ENCODE measurements around the gene GNB1L. TPM values are rescaled to one million over a fixed set of nuclear protein-coding genes. Genes with fewer than 3 reads are reported as not detected.

The GNB1L gene
- total and polyA plus RNA-seq, 2 donors (not counting 1 experiment from before 2014, with no cell fraction given): 6.6 to 12.1 TPM

DNA sequence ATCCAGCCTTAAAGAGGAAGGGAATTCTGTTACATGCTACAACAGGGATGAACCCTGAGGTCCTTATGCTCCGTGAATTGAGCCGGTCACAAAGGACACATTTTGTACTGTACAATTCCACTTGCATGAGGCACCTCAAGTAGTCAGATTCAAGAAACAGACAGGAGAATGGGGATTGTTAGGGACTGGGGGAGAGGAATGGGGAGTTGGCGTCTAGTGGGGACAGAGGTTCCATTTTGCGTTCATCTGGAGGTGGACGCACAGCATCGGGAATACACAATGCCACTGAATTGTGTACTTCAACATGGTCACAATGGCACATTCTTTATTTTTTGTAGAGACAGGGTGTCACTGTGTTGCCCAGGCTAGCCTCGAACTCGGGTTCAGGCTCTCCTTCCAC is 80.0 kb downstream of the GNB1L start:
- CTCF ChIA-PET: no interaction called here
- H3K27me3 Mint-ChIP-seq: peaks cover 65% of the 10 kb centered on the region

More for the DNA sequence above, 80.0 kb downstream of the GNB1L start:
- Histone ChIP-seq H4K20me1 (ENCODE audit: control insufficient read depth, insufficient read depth, low read length, poor library complexity, severe bottlenecking) (no peaks in the 10 kb centered on the region), H3K4me2 (replicated peaks; ENCODE audit: low read depth, low read length, poor library complexity, severe bottlenecking) (no peak overlapping the region), H3K27ac (ENCODE audit: low read length in 2 of 2) (no peak overlapping the region), H3K79me2 (ENCODE audit: control insufficient read depth, insufficient read depth, low read length) (no peaks in the 10 kb centered on the region), H2AFZ (ENCODE audit: insufficient read depth, low read depth, low read length, poor library complexity, severe bottlenecking) (no peak overlapping the region), H3K4me1 (ENCODE audit: control insufficient read depth in 2 of 2, insufficient read depth in 2 of 2, low read length in 2 of 2) (peaks cover 30 to 31% of the 10 kb centered on the region in 2 donors), H3K9me3 (ENCODE audit: control extremely low read depth in 1 of 3, control insufficient read depth in 2 of 3, insufficient read depth in 1 of 3, low read length in 2 of 3) (peaks cover 0 to 40% (median 0%) of the 10 kb centered on the region in 3 donors), H3K4me3 (ENCODE audit: control extremely low read depth in 1 of 5, extremely low read depth in 1 of 5, insufficient read depth in 1 of 5, low read depth in 2 of 5, low read length in 4 of 5) (no peak overlapping the region), H3K9ac (ENCODE audit: low read length) (no peak overlapping the region), H3K27me3 (replicated peaks in 1 of 4; ENCODE audit: control extremely low read depth in 1 of 4, control insufficient read depth in 3 of 4, insufficient read depth in 4 of 4, low read length in 3 of 4) (peaks cover 0 to 86% (median 45%) of the 10 kb centered on the region in 4 experiments), H3K36me3 (replicated peaks in 1 of 2; ENCODE audit: control extremely low read depth in 1 of 2, control insufficient read depth in 1 of 2, extremely low read depth in 1 of 2, insufficient read depth in 2 of 2, low read length in 1 of 2) (no peaks in the 10 kb centered on the region)
- 97% methylated on average over 4 of the region's 8 CpGs for whole genome bisulfite sequencing (ENCODE audit: insufficient coverage)
- H3K9me3 Mint-ChIP-seq (ENCODE audit: insufficient read depth): no peaks in the 10 kb centered on the region
- H3K4me1 Mint-ChIP-seq: peaks cover 30% of the 10 kb centered on the region
- H3K27ac Mint-ChIP-seq: no peak overlapping the region
- TF ChIP-seq CTCF (IDR thresholded peaks at IDR 0.05) (no peak), EZH2 (IDR thresholded peaks at IDR 0.05; ENCODE audit: borderline replicate concordance, insufficient read depth, low read depth, low read length, poor library complexity, severe bottlenecking) (no peak)
- no peak overlapping the region for H3K4me3 Mint-ChIP-seq
- no peak for DNase-seq
- POLR2A ChIA-PET: no interaction called here
- ATAC-seq (ENCODE audit: low read depth): no peak
- intact Hi-C loops (cut with micrococcal nuclease): no loop called here

All from B cell (primary cell).